Mesothelial cell of epicardium (in vitro differentiated cells): Measurements from ENCODE around the gene CUX1. TPM values are rescaled to one million over a fixed set of nuclear protein-coding genes. Genes with fewer than 3 reads are reported as not detected.
A peak's percentile ranks its signal among the peaks of the same experiment; 100 is the strongest.

Experiments
- DNase-seq, 2 experiments: peaks; one replicate each; pipeline ENCODE4 v3.0.0; 2021; ENCODE audit warnings: low spot score in 2 of 2; ENCODE audit not compliant: unreplicated experiment in 2 of 2
- H3K27ac Mint-ChIP-seq: 2 replicates; pipeline ENCODE4 v1.8.0; 2021; ENCODE audit warnings: mixed read lengths
- H3K27me3 Mint-ChIP-seq: 2 replicates; pipeline ENCODE4 v1.8.0; 2021; ENCODE audit warnings: low read depth, mixed read lengths
- H3K36me3 Mint-ChIP-seq: 2 replicates; pipeline ENCODE4 v1.8.0; 2021; ENCODE audit warnings: mixed read lengths
- H3K4me1 Mint-ChIP-seq: 2 replicates; pipeline ENCODE4 v1.8.0; 2021; ENCODE audit warnings: mixed read lengths
- H3K4me3 Mint-ChIP-seq: 2 replicates; pipeline ENCODE4 v1.8.0; 2021; ENCODE audit warnings: mild to moderate bottlenecking, moderate library complexity, mixed read lengths
- H3K9me3 Mint-ChIP-seq: 2 replicates; pipeline ENCODE4 v1.8.0; 2021; ENCODE audit warnings: mixed read lengths
- CTCF ChIP-seq: fragments of 200-600 bp; sonication (generic); IDR thresholded peaks from one replicate; pipeline ENCODE4 v1.5.0; 2021; ENCODE audit warnings: antibody characterized with exemption; ENCODE audit not compliant: unreplicated experiment
- total RNA-seq: library from RNA; stranded (reverse); gene quantifications from 3 replicates; pipeline ENCODE4 v1.2.1, GENCODE V29; 2021

The CUX1 gene
- total RNA-seq, 1 donor from 2014 or later = 158 TPM

- Mint-ChIP-seq H3K4me1 (peaks cover 3% of the 10 kb centered on the region), H3K4me3 (no peak overlapping the region), H3K27ac (no peak overlapping the region), H3K27me3 (no peaks in the 10 kb centered on the region), H3K9me3 (no peaks in the 10 kb centered on the region), H3K36me3 (peaks cover 3% of the 10 kb centered on the region)
- no peak for DNase-seq
- no peak for TF ChIP-seq CTCF
Measured at GRCh38 chr7:102270178-102270887, 452.9 kb downstream of the CUX1 start.

- Mint-ChIP-seq H3K27me3 (no peaks in the 10 kb centered on the region), H3K4me1 (peaks cover 3% of the 10 kb centered on the region), H3K4me3 (no peak overlapping the region), H3K9me3 (no peaks in the 10 kb centered on the region), H3K36me3 (peaks cover 3% of the 10 kb centered on the region), H3K27ac (no peak overlapping the region)
- no peak for DNase-seq
- no peak for TF ChIP-seq CTCF
Measured at GRCh38 chr7:102271158-102271798, 453.9 kb downstream of the CUX1 start.

GRCh38 chr7:102272075-102272916 lies 454.9 kb downstream of the CUX1 start:
- peaks cover 3% of the 10 kb centered on the region for H3K4me1 Mint-ChIP-seq
- no peak overlapping the region for H3K27ac Mint-ChIP-seq
- peak; percentile 68 to 87 for DNase-seq
- TF ChIP-seq CTCF = peak; percentile 89
- H3K9me3 Mint-ChIP-seq = no peaks in the 10 kb centered on the region
- peaks cover 3% of the 10 kb centered on the region for H3K36me3 Mint-ChIP-seq
- no peaks in the 10 kb centered on the region for H3K27me3 Mint-ChIP-seq
- no peak overlapping the region for H3K4me3 Mint-ChIP-seq

- Mint-ChIP-seq H3K27ac (no peak overlapping the region), H3K36me3 (peaks cover 3% of the 10 kb centered on the region), H3K27me3 (no peaks in the 10 kb centered on the region), H3K9me3 (no peaks in the 10 kb centered on the region), H3K4me1 (peaks cover 3% of the 10 kb centered on the region), H3K4me3 (no peak overlapping the region)
- DNase-seq = no peak
- TF ChIP-seq CTCF = no peak
Measured at GRCh38 chr7:102272917-102273748, 455.7 kb downstream of the CUX1 start.
